Transverse colon (tissue), 4 donors: Measurements from ENCODE around the gene STAT3. TPM values are rescaled to one million over a fixed set of nuclear protein-coding genes. Genes with fewer than 3 reads are reported as not detected.

Source experiments
- DNase-seq: peaks from one replicate; pipeline ENCODE4 v3.0.0-alpha.2; 2019
- H3K27ac ChIP-seq, 4 donors: fragments of 200-600 bp; sonication (generic); 2 replicates each; pipeline ENCODE4 v1.5.1; 2016 to 2018; ENCODE audit warnings: inconsistent platforms in 4 of 4
- H3K27me3 ChIP-seq: fragments of 200-600 bp; sonication (generic); 2 replicates; pipeline ENCODE4 v1.5.1; 2017; ENCODE audit warnings: inconsistent platforms
- H3K36me3 ChIP-seq, 4 donors: fragments of 200-600 bp; sonication (generic); 2 replicates each; pipeline ENCODE4 v1.5.1; 2017 to 2019; ENCODE audit warnings: inconsistent platforms in 4 of 4
- H3K4me1 ChIP-seq, 4 donors: fragments of 200-600 bp; sonication (generic); 2 replicates each; pipeline ENCODE4 v1.5.1; 2017 to 2020; ENCODE audit warnings: inconsistent platforms in 4 of 4
- H3K4me3 ChIP-seq, 4 donors: fragments of 200-600 bp; sonication (generic); 1 replicate in 1 of 4; 2 replicates in 3 of 4; pipeline versions ENCODE4 v1.5.1 to v1.6.1; 2017 to 2019; ENCODE audit warnings: inconsistent platforms in 4 of 4
- H3K9me3 ChIP-seq, 2 donors: fragments of 200-600 bp; sonication (generic); 2 replicates each; pipeline ENCODE4 v1.5.1; 2017 to 2019; ENCODE audit warnings: inconsistent platforms in 2 of 2
- CTCF ChIP-seq, 5 experiments: fragments of 200-600 bp in 3 of 5; fragments of 450-650 bp in 2 of 5; sonication (generic) in 3 of 5; IDR thresholded peaks; 1 replicate in 2 of 5; 2 replicates in 3 of 5; pipeline ENCODE4 v1.5.1; 2016 to 2017; ENCODE audit warnings: antibody characterized with exemption in 5 of 5, inconsistent platforms in 3 of 5, mild to moderate bottlenecking in 2 of 5, moderate library complexity in 1 of 5
- EP300 ChIP-seq: sonication (generic); formaldehyde crosslinking; IDR thresholded peaks from one replicate; pipeline ENCODE4 v1.6.1; 2017; ENCODE audit warnings: antibody characterized with exemption, low read depth
- POLR2A ChIP-seq: fragments of 450-650 bp; IDR thresholded peaks from one replicate; pipeline ENCODE4 v1.6.1; 2016; ENCODE audit warnings: antibody characterized with exemption, mild to moderate bottlenecking, moderate library complexity
- POLR2AphosphoS5 ChIP-seq, 3 donors: sonication (generic); formaldehyde crosslinking; IDR thresholded peaks; one replicate each; pipeline ENCODE4 v1.6.1; 2016; ENCODE audit warnings: antibody characterized with exemption in 3 of 3
- WGBS, 2 donors: methylation state at CpG; one replicate each; pipeline ENCODE4 v1.1.5; 2018; ENCODE audit warnings: low coverage in 1 of 2; 5-methylcytosine and 5-hydroxymethylcytosine counted together
- in situ Hi-C, 4 donors: fragments of 200-750 bp; cut with MboI; loops; one replicate each; pipeline versions ENCODE4 v1.15.0 to v1.15.1; 2017; ENCODE audit warnings: low sequenced_read_pairs in 3 of 4, low pct_ligation_motif_present in 1 of 4, low pct_unique_long_range_greater_than_20kb in 1 of 4
- intact Hi-C: fragments of 100-400 bp; cut with DNase I; formaldehyde crosslinking; loops from one replicate; pipeline ENCODE4 v1.15.1; 2023; ENCODE audit warnings: low total_unique reads
- total RNA-seq, 4 donors: library from RNA; depleted of rRNA; stranded (reverse); fragments of >200 nt; gene quantifications; one replicate each; pipeline ENCODE4 v1.1.0, GENCODE V29; 2016

The STAT3 gene
- total RNA-seq, 4 donors from 2014 or later: 110 to 156 (median 130) TPM

- H3K36me3 ChIP-seq: no peaks in the 10 kb centered on the region
- H3K27ac ChIP-seq: peak overlapping the region; percentile 99 to 100 (median 100)
- peak; percentile 69 for DNase-seq
- whole genome bisulfite sequencing, 2 donors: 0 to 1% methylated on average over 3 to 44 of the region's 62 CpGs
- intact Hi-C loops: no loop called here
- H3K4me1 ChIP-seq: peaks cover 12 to 40% (median 17%) of the 10 kb centered on the region in 4 donors
- peak overlapping the region; percentile 88 to 97 (median 90) for H3K4me3 ChIP-seq
- H3K27me3 ChIP-seq: no peaks in the 10 kb centered on the region
- TF ChIP-seq POLR2AphosphoS5 (IDR thresholded peaks at IDR 0.05): peak; percentile 4 to 71 (median 56)
- no peak for TF ChIP-seq CTCF (IDR thresholded peaks at IDR 0.05)
- in situ Hi-C loops: no loop called here
- H3K9me3 ChIP-seq: no peaks in the 10 kb centered on the region
Measured at GRCh38 chr17:42387661-42388380, 421 bp downstream of the STAT3 start.

- peaks cover 12 to 42% (median 20%) of the 10 kb centered on the region in 4 donors for H3K4me1 ChIP-seq
- no peak for DNase-seq
- peak overlapping the region; percentile 88 to 97 (median 90) for H3K4me3 ChIP-seq
- TF ChIP-seq POLR2AphosphoS5 (IDR thresholded peaks at IDR 0.05) (peak in 1 of 3 donors; percentile 11), EP300 (no peak)
- no peaks in the 10 kb centered on the region for H3K36me3 ChIP-seq
- peak overlapping the region; percentile 99 to 100 (median 100) for H3K27ac ChIP-seq
- in situ Hi-C loops (no loop called here), intact Hi-C loops (no loop called here)
- 0 to 1% methylated on average over 8 of the region's 8 CpGs for WGBS, 2 donors
- no peaks in the 10 kb centered on the region for H3K9me3 ChIP-seq
- H3K27me3 ChIP-seq: no peaks in the 10 kb centered on the region
Measured at GRCh38 chr17:42386777-42387657, 1.2 kb downstream of the STAT3 start.

- Histone ChIP-seq H3K27ac (peak overlapping the region in 1 of 4 donors; percentile 4), H3K9me3 (no peaks in the 10 kb centered on the region), H3K27me3 (no peaks in the 10 kb centered on the region), H3K36me3 (no peaks in the 10 kb centered on the region), H3K4me3 (no peak overlapping the region), H3K4me1 (peaks cover 22 to 78% (median 44%) of the 10 kb centered on the region in 4 donors)
- intact Hi-C loops (no loop called here), in situ Hi-C loops (no loop called here)
- TF ChIP-seq CTCF (IDR thresholded peaks at IDR 0.05) (no peak), EP300 (no peak), POLR2A (no peak), POLR2AphosphoS5 (IDR thresholded peaks at IDR 0.05) (no peak)
- DNase-seq: no peak
- WGBS, 2 donors: 62 to 79% methylated on average over 3 of the region's 3 CpGs
Measured at GRCh38 chr17:42381898-42382297, 6.3 kb downstream of the STAT3 start.

GRCh38 chr17:42380935-42381334 is 7.3 kb downstream of the STAT3 start:
- Histone ChIP-seq H3K4me1 (peaks cover 18 to 72% (median 39%) of the 10 kb centered on the region in 4 donors), H3K9me3 (no peaks in the 10 kb centered on the region), H3K4me3 (no peak overlapping the region), H3K27ac (no peak overlapping the region), H3K36me3 (no peaks in the 10 kb centered on the region), H3K27me3 (no peaks in the 10 kb centered on the region)
- WGBS, 2 donors: 83 to 84% methylated on average over 3 of the region's 3 CpGs
- DNase-seq: no peak
- no peak for TF ChIP-seq CTCF (IDR thresholded peaks at IDR 0.05)
- intact Hi-C loops (no loop called here), in situ Hi-C loops (no loop called here)
